ENCODE data around the gene PRDM10.

GRCh38 chr11:130037881-130038585 is 35.4 kb upstream of the PRDM10 start:
- no peak for TF ChIP-seq CTCF (IDR thresholded peaks at IDR 0.05)
- no peak for TF ChIP-seq POLR2A (IDR thresholded peaks at IDR 0.05; ENCODE audit: low read depth)
- TF ChIP-seq POLR2AphosphoS5 (IDR thresholded peaks at IDR 0.05) = no peak
- TF ChIP-seq EP300 (IDR thresholded peaks at IDR 0.05) = no peak
